ENCODE measurements around the gene TBC1D22A. TPM values are rescaled to one million over a fixed set of nuclear protein-coding genes. Genes with fewer than 3 reads are reported as not detected.
"Not testable (repeated sequence)": the region's sequence is repeated elsewhere in the genome, so short reads cannot be mapped to it uniquely, and the experiment has no call there.

The TBC1D22A gene
- total RNA-seq, 1 donor from 2014 or later: 41.0 TPM

- Mint-ChIP-seq H3K4me3 (no peak overlapping the region), H3K27ac (peak overlapping the region; percentile 72), H3K9me3 (no peaks in the 10 kb centered on the region), H3K36me3 (ENCODE audit: low read depth) (peaks cover 31% of the 10 kb centered on the region), H3K27me3 (no peaks in the 10 kb centered on the region), H3K4me1 (peaks cover 30% of the 10 kb centered on the region)
- no peak for DNase-seq
- intact Hi-C loops (cut with micrococcal nuclease): no loop called here
Measured at GRCh38 chr22:46732041-46732379, 30.4 kb upstream of the TBC1D22A start.

- no peaks in the 10 kb centered on the region for H3K9me3 Mint-ChIP-seq
- no peak overlapping the region for H3K27ac Mint-ChIP-seq
- H3K4me1 Mint-ChIP-seq: peaks cover 32% of the 10 kb centered on the region
- no peak for DNase-seq
- no peak overlapping the region for H3K4me3 Mint-ChIP-seq
- intact Hi-C loops (cut with micrococcal nuclease): no loop called here
- H3K36me3 Mint-ChIP-seq (ENCODE audit: low read depth): peaks cover 31% of the 10 kb centered on the region
- H3K27me3 Mint-ChIP-seq: no peaks in the 10 kb centered on the region
Measured at GRCh38 chr22:46732513-46732912, 29.9 kb upstream of the TBC1D22A start.

- intact Hi-C loops (cut with micrococcal nuclease): not testable (repeated sequence)
- peaks cover 38% of the 10 kb centered on the region for H3K4me1 Mint-ChIP-seq
Measured at GRCh38 chr22:46734213-46734722, 28.2 kb upstream of the TBC1D22A start.

GRCh38 chr22:46734830-46735453 is 27.5 kb upstream of the TBC1D22A start:
- Mint-ChIP-seq H3K4me3 (peak overlapping the region; percentile 99), H3K4me1 (peaks cover 39% of the 10 kb centered on the region), H3K36me3 (ENCODE audit: low read depth) (peaks cover 25% of the 10 kb centered on the region), H3K27ac (peak overlapping the region; percentile 91), H3K9me3 (no peaks in the 10 kb centered on the region), H3K27me3 (no peaks in the 10 kb centered on the region)
- peak; percentile 77 for DNase-seq
- intact Hi-C loops (cut with micrococcal nuclease): loop anchor here (5.0 kb wide), 2 partner anchors 123 to 173 kb away; no protein-coding TSS in a partner anchor

More at GRCh38 chr22:46734213-46734722, 28.2 kb upstream of the TBC1D22A start:
- Mint-ChIP-seq H3K36me3 (ENCODE audit: low read depth) (peaks cover 27% of the 10 kb centered on the region), H3K4me3 (peak overlapping the region; percentile 99)
- H3K27ac Mint-ChIP-seq, H3K27me3 Mint-ChIP-seq, H3K9me3 Mint-ChIP-seq, DNase-seq: not testable (repeated sequence)

- intact Hi-C loops (cut with micrococcal nuclease): loop anchor here (5.0 kb wide), 2 partner anchors 124 to 174 kb away; no protein-coding TSS in a partner anchor
- Mint-ChIP-seq H3K36me3 (ENCODE audit: low read depth) (peaks cover 25% of the 10 kb centered on the region), H3K4me3 (peak overlapping the region; percentile 99), H3K4me1 (peaks cover 41% of the 10 kb centered on the region), H3K9me3 (no peaks in the 10 kb centered on the region), H3K27me3 (no peaks in the 10 kb centered on the region), H3K27ac (peak overlapping the region; percentile 97)
- DNase-seq: no peak
Measured at GRCh38 chr22:46735747-46736608, 26.5 kb upstream of the TBC1D22A start.

GRCh38 chr22:46736705-46737104 is 25.7 kb upstream of the TBC1D22A start:
- no peak for DNase-seq
- Mint-ChIP-seq H3K36me3 (ENCODE audit: low read depth) (peaks cover 22% of the 10 kb centered on the region), H3K9me3 (no peaks in the 10 kb centered on the region), H3K4me1 (peaks cover 37% of the 10 kb centered on the region), H3K27me3 (no peaks in the 10 kb centered on the region), H3K27ac (peak overlapping the region; percentile 97), H3K4me3 (peak overlapping the region; percentile 99)
- intact Hi-C loops (cut with micrococcal nuclease): loop anchor here (5.0 kb wide), 2 partner anchors 124 to 174 kb away; no protein-coding TSS in a partner anchor

GRCh38 chr22:46737105-46737975 is 25.1 kb upstream of the TBC1D22A start:
- Mint-ChIP-seq H3K27ac (peak overlapping the region; percentile 97), H3K4me3 (peak overlapping the region; percentile 99), H3K4me1 (peaks cover 37% of the 10 kb centered on the region), H3K36me3 (ENCODE audit: low read depth) (peaks cover 18% of the 10 kb centered on the region), H3K27me3 (no peaks in the 10 kb centered on the region), H3K9me3 (no peaks in the 10 kb centered on the region)
- intact Hi-C loops (cut with micrococcal nuclease): loop anchor here (5.0 kb wide), 2 partner anchors 125 to 175 kb away; no protein-coding TSS in a partner anchor
- DNase-seq: peak; percentile 87

GRCh38 chr22:46737976-46738646 is 24.3 kb upstream of the TBC1D22A start, which contains the start of gene CERK:
CERK (minus strand) TSS chr22:46738252; CDS start chr22:46738148, 104 bp downstream.
- no peaks in the 10 kb centered on the region for H3K27me3 Mint-ChIP-seq
- peak; percentile 92 for DNase-seq
- H3K4me3 Mint-ChIP-seq: peak within 1 kb of the TSS; percentile 99
- H3K9me3 Mint-ChIP-seq: peaks cover 3% of the 10 kb centered on the region
- peaks cover 34% of the 10 kb centered on the region for H3K4me1 Mint-ChIP-seq
- intact Hi-C loops (cut with micrococcal nuclease): loop anchor here (2.0 to 5.0 kb wide), 3 partner anchors 63 to 176 kb away; no protein-coding TSS in a partner anchor
- peak within 1 kb of the TSS; percentile 97 for H3K27ac Mint-ChIP-seq
- peaks cover 16% of the 10 kb centered on the region for H3K36me3 Mint-ChIP-seq (ENCODE audit: low read depth)

- no peaks in the 10 kb centered on the region for H3K27me3 Mint-ChIP-seq
- H3K27ac Mint-ChIP-seq: peak overlapping the region; percentile 87
- H3K9me3 Mint-ChIP-seq: peaks cover 3% of the 10 kb centered on the region
- no peak for DNase-seq
- H3K36me3 Mint-ChIP-seq (ENCODE audit: low read depth): peaks cover 16% of the 10 kb centered on the region
- H3K4me3 Mint-ChIP-seq: peak overlapping the region; percentile 86
- intact Hi-C loops (cut with micrococcal nuclease): loop anchor here (1.0 to 5.0 kb wide), 5 partner anchors 24 to 176 kb away; partner anchors contain the start of gene TBC1D22A
- peaks cover 34% of the 10 kb centered on the region for H3K4me1 Mint-ChIP-seq
Measured at GRCh38 chr22:46738647-46739093, 23.8 kb upstream of the TBC1D22A start.

GRCh38 chr22:46739094-46739870 is 23.2 kb upstream of the TBC1D22A start:
- H3K4me3 Mint-ChIP-seq: peak overlapping the region; percentile 86
- intact Hi-C loops (cut with micrococcal nuclease): loop anchor here (1.0 to 5.0 kb wide), 5 partner anchors 23 to 177 kb away; partner anchors contain the start of gene TBC1D22A
- H3K27me3 Mint-ChIP-seq: no peaks in the 10 kb centered on the region
- peaks cover 3% of the 10 kb centered on the region for H3K9me3 Mint-ChIP-seq
- peaks cover 33% of the 10 kb centered on the region for H3K4me1 Mint-ChIP-seq
- peak; percentile 86 for DNase-seq
- peak overlapping the region; percentile 87 for H3K27ac Mint-ChIP-seq
- peaks cover 14% of the 10 kb centered on the region for H3K36me3 Mint-ChIP-seq (ENCODE audit: low read depth)

- Mint-ChIP-seq H3K27ac (no peak overlapping the region), H3K36me3 (ENCODE audit: low read depth) (peaks cover 6% of the 10 kb centered on the region), H3K27me3 (no peaks in the 10 kb centered on the region), H3K4me1 (peaks cover 17% of the 10 kb centered on the region), H3K4me3 (peak overlapping the region; percentile 17), H3K9me3 (peaks cover 3% of the 10 kb centered on the region)
- no peak for DNase-seq
- intact Hi-C loops (cut with micrococcal nuclease): no loop called here
Measured at GRCh38 chr22:46740910-46741780, 21.3 kb upstream of the TBC1D22A start.

Data from activated CD4-positive, alpha-beta T cell treated with anti-CD3 and anti-CD28 coated beads, Interleukin-2, amount 10 ng/mL, durations not matched to agents 24 days and 14 days (primary cell).